K562 (cell line): ENCODE results near the gene KLHL6. TPM values are rescaled to one million over a fixed set of nuclear protein-coding genes. Genes with fewer than 3 reads are reported as not detected.

Experiments used
- BCL6 ChIP-seq: fragments of 250-450 bp; sonication (Bioruptor Pico); IDR thresholded peaks from 2 replicates; pipeline ENCODE4 v1.4.0; 2020
- E2F5 ChIP-seq: sonication (generic); formaldehyde crosslinking; IDR thresholded peaks from 2 replicates; pipeline ENCODE4 v1.8.0; 2022; ENCODE audit warnings: mild to moderate bottlenecking, missing genetic modification reagents
- ELF1 ChIP-seq: fragments of 200-800 bp; sonication (Bioruptor generic); IDR thresholded peaks from 2 replicates; pipeline ENCODE4 v1.6.1; 2016; ENCODE audit warnings: missing genetic modification characterization, missing compliant biosample characterization
- GABPB1 ChIP-seq: sonication (generic); formaldehyde crosslinking; IDR thresholded peaks from 2 replicates; pipeline ENCODE4 v1.8.0; 2022; ENCODE audit warnings: mild to moderate bottlenecking, missing genetic modification reagents
- GTF2F1 ChIP-seq: IDR thresholded peaks from 2 replicates; pipeline ENCODE4 v1.6.1; 2011; ENCODE audit warnings: low read depth, low read length, improper control_type of control experiment
- HBP1 ChIP-seq: fragments of 450-650 bp; formaldehyde crosslinking; IDR thresholded peaks from 2 replicates; pipeline ENCODE4 v1.4.0; 2022; ENCODE audit warnings: missing genetic modification characterization
- HDAC8 ChIP-seq: fragments of 450-650 bp; IDR thresholded peaks from 2 replicates; pipeline ENCODE4 v1.6.1; 2016; ENCODE audit warnings: mild to moderate bottlenecking, missing genetic modification characterization, moderate library complexity, missing compliant biosample characterization
- HMG20B ChIP-seq: fragments of 250-450 bp; sonication (Bioruptor Pico); IDR thresholded peaks from 2 replicates; pipeline ENCODE4 v1.5.0; 2021; ENCODE audit warnings: mild to moderate bottlenecking
- MCM5 ChIP-seq: fragments of 450-650 bp; IDR thresholded peaks from 2 replicates; pipeline ENCODE4 v1.6.1; 2016; ENCODE audit warnings: low read depth
- MTA3 ChIP-seq: fragments of 450-650 bp; formaldehyde crosslinking; IDR thresholded peaks from 2 replicates; pipeline ENCODE4 v1.6.1; 2017; ENCODE audit warnings: mild to moderate bottlenecking, borderline replicate concordance
- NR0B1 ChIP-seq: fragments of 450-650 bp; IDR thresholded peaks from one replicate; pipeline ENCODE4 v1.6.1; 2018; ENCODE audit warnings: mild to moderate bottlenecking, moderate library complexity; ENCODE audit not compliant: partially characterized antibody
- NUFIP1 ChIP-seq: fragments of 450-650 bp; IDR thresholded peaks from 2 replicates; pipeline ENCODE4 v1.6.1; 2018; ENCODE audit not compliant: partially characterized antibody
- PCBP2 ChIP-seq: fragments of 200-400 bp; formaldehyde crosslinking; IDR thresholded peaks from 2 replicates; pipeline ENCODE4 v1.6.1; 2018; ENCODE audit warnings: low read length, low read depth, mild to moderate bottlenecking, moderate library complexity; ENCODE audit not compliant: poor library complexity, severe bottlenecking
- REST ChIP-seq, 2 experiments: fragments of 450-650 bp; formaldehyde crosslinking in 1 of 2; IDR thresholded peaks; 2 replicates each; pipeline versions ENCODE4 v1.4.0 to v1.6.1; 2014 to 2020; ENCODE audit warnings: mild to moderate bottlenecking in 2 of 2, borderline replicate concordance in 1 of 2, low read depth in 1 of 2
- TBL1XR1 ChIP-seq, 2 experiments: IDR thresholded peaks; 2 replicates each; pipeline ENCODE4 v1.6.1; 2012; ENCODE audit warnings: improper control_type of control experiment in 2 of 2, low read length in 2 of 2, mild to moderate bottlenecking in 1 of 2
- ZNF274 ChIP-seq: IDR thresholded peaks from 2 replicates; pipeline ENCODE4 v1.6.1; 2011; ENCODE audit warnings: low read depth, mild to moderate bottlenecking, low read length, moderate library complexity, borderline replicate concordance
- ZNF384 ChIP-seq: IDR thresholded peaks from 2 replicates; pipeline ENCODE4 v1.6.1; 2012; ENCODE audit warnings: low read depth, low read length, improper control_type of control experiment
- ZNF780A ChIP-seq: fragments of 250-450 bp; sonication (Bioruptor Pico); IDR thresholded peaks from 2 replicates; pipeline ENCODE4 v1.5.0; 2021; ENCODE audit warnings: mild to moderate bottlenecking
- polyA plus RNA-seq, 8 experiments: library from polyadenylated mRNA; depleted of rRNA in 4 of 8; stranded (reverse) in 5 of 8; unstranded in 3 of 8; fragments of >200 nt; fragmentation: Nextera tagmentation in 2 of 8; fragmentation: Illumina TruSeq in 1 of 8; extraction: Ambion mirVana in 2 of 8; extraction: Trizol in 1 of 8; gene quantifications; 2 replicates each; pipeline versions ENCODE4 v1.2.1 to v1.2.3, GENCODE V29; 2011 to 2014; ENCODE audit warnings: inconsistent platforms in 1 of 8, missing spikeins in 1 of 8
- total RNA-seq, 7 experiments: library from RNA; depleted of rRNA in 6 of 7; stranded (reverse); fragments of >200 nt in 6 of 7; fragmentation: Illumina TruSeq in 2 of 7; extraction: Trizol in 2 of 7; gene quantifications; 2 replicates each; pipeline versions ENCODE4 v1.2.1 to v1.2.3, GENCODE V29; 2011 to 2021; ENCODE audit warnings: low replicate concordance in 1 of 7

The KLHL6 gene
- total and polyA plus RNA-seq, 9 of the 15 experiments (the other 6 are each of a cell fraction or from before 2014, with no cell fraction given) = 0.18 to 2.1 (median 1.4) TPM

- no peak for TF ChIP-seq HDAC8 (tag)
- TF ChIP-seq MCM5 = no peak
- 0 out of 2 replicates have a peak, but pooled peaks have one; percentile 22 for TF ChIP-seq ELF1 (tag)
- TF ChIP-seq PCBP2 = no peak
- no peak for TF ChIP-seq BCL6
- TF ChIP-seq ZNF274 = no peak
- TF ChIP-seq HBP1 (CRISPR knock-in tag) = no peak
- TF ChIP-seq NUFIP1 = no peak
- TF ChIP-seq NR0B1 = no peak
- TF ChIP-seq ZNF780A = no peak
- TF ChIP-seq TBL1XR1 (IDR thresholded peaks at IDR 0.05; ENCODE audit: low read length in 2 of 2) = no peak
- TF ChIP-seq ZNF384 = no peak
- TF ChIP-seq GABPB1 (CRISPR knock-in tag) = peak; percentile 51
- TF ChIP-seq GTF2F1 = no peak
- TF ChIP-seq REST (IDR thresholded peaks at IDR 0.05; ENCODE audit: borderline replicate concordance) = no peak
- TF ChIP-seq REST (CRISPR knock-in tag; IDR thresholded peaks at IDR 0.05; ENCODE audit: low read depth) = no peak
- no peak for TF ChIP-seq E2F5 (CRISPR knock-in tag)
- TF ChIP-seq HMG20B = no peak
- no peak for TF ChIP-seq MTA3
These were observed at the start of gene KLHL6 (continued) for GRCh38 chr3:183555541-183556081.
